Trophoblast cell (in vitro differentiated cells and primary cell): ENCODE measurements around the gene UBXN10.

Source experiments
- DNase-seq, 2 donors: peaks; one replicate each; pipeline ENCODE4 v3.0.0-alpha.2; 2016
- H2AFZ ChIP-seq: 2 replicates; pipeline ENCODE4 v1.6.1; 2013; ENCODE audit warnings: low read length, moderate library complexity, mild to moderate bottlenecking; ENCODE audit not compliant: insufficient read depth, poor library complexity
- H2AK5ac ChIP-seq: 2 replicates; pipeline ENCODE4 v1.6.1; 2013; ENCODE audit warnings: mild to moderate bottlenecking, low read length
- H2BK120ac ChIP-seq: 2 replicates; pipeline ENCODE4 v1.6.1; 2013; ENCODE audit warnings: low read length, mild to moderate bottlenecking, moderate library complexity; ENCODE audit not compliant: insufficient read depth, poor library complexity
- H2BK12ac ChIP-seq: 2 replicates; pipeline ENCODE4 v1.6.1; 2013; ENCODE audit warnings: mild to moderate bottlenecking, low read length, moderate library complexity
- H2BK5ac ChIP-seq: 2 replicates; pipeline ENCODE4 v1.6.1; 2013; ENCODE audit warnings: low read length, low read depth, moderate library complexity, mild to moderate bottlenecking; ENCODE audit not compliant: poor library complexity
- H3K14ac ChIP-seq: 2 replicates; pipeline ENCODE4 v1.6.1; 2013; ENCODE audit warnings: mild to moderate bottlenecking, low read length
- H3K18ac ChIP-seq: 2 replicates; pipeline ENCODE4 v1.6.1; 2013; ENCODE audit warnings: mild to moderate bottlenecking, low read length
- H3K23ac ChIP-seq: 2 replicates; pipeline ENCODE4 v1.6.1; 2013; ENCODE audit warnings: low read length
- H3K27ac ChIP-seq: 2 replicates; pipeline ENCODE4 v1.5.1; 2013; ENCODE audit warnings: low read depth, mild to moderate bottlenecking, inconsistent platforms, low read length, moderate library complexity
- H3K27me3 ChIP-seq: 2 replicates; pipeline ENCODE4 v1.6.1; 2013; ENCODE audit warnings: inconsistent platforms, mild to moderate bottlenecking, low read length, moderate library complexity; ENCODE audit not compliant: insufficient read depth
- H3K36me3 ChIP-seq, 2 experiments: 1 replicate in 1 of 2; 2 replicates in 1 of 2; pipeline ENCODE4 v1.6.1; 2013; ENCODE audit warnings: low read length in 2 of 2, mild to moderate bottlenecking in 2 of 2, moderate library complexity in 1 of 2; ENCODE audit not compliant: insufficient read depth in 2 of 2, control insufficient read depth in 1 of 2
- H3K4ac ChIP-seq: 2 replicates; pipeline ENCODE4 v1.6.1; 2013; ENCODE audit warnings: low read depth, mild to moderate bottlenecking, low read length, moderate library complexity
- H3K4me1 ChIP-seq, 2 experiments: 1 replicate in 1 of 2; 2 replicates in 1 of 2; pipeline ENCODE4 v1.6.1; 2013; ENCODE audit warnings: low read length in 2 of 2, mild to moderate bottlenecking in 2 of 2, moderate library complexity in 1 of 2; ENCODE audit not compliant: insufficient read depth in 2 of 2, control insufficient read depth in 1 of 2
- H3K4me2 ChIP-seq: 2 replicates; pipeline ENCODE4 v1.6.1; 2013; ENCODE audit warnings: inconsistent platforms, mild to moderate bottlenecking, low read length, moderate library complexity
- H3K4me3 ChIP-seq: 2 replicates; pipeline ENCODE4 v1.5.1; 2013; ENCODE audit warnings: mild to moderate bottlenecking, low read depth, low read length, inconsistent platforms
- H3K79me1 ChIP-seq: one replicate; pipeline ENCODE4 v1.6.1; 2013; ENCODE audit warnings: low read length
- H3K79me2 ChIP-seq: 2 replicates; pipeline ENCODE4 v1.6.1; 2013; ENCODE audit warnings: low read length, mild to moderate bottlenecking; ENCODE audit not compliant: control insufficient read depth, insufficient read depth, poor library complexity
- H3K9ac ChIP-seq: 2 replicates; pipeline ENCODE4 v1.6.1; 2013; ENCODE audit warnings: mild to moderate bottlenecking, low read length
- H3K9me3 ChIP-seq: 2 replicates; pipeline ENCODE4 v1.6.1; 2013; ENCODE audit warnings: low read depth, mild to moderate bottlenecking, control low read depth, inconsistent platforms, low read length; ENCODE audit not compliant: insufficient read depth
- H4K12ac ChIP-seq: 2 replicates; pipeline ENCODE4 v1.6.1; 2013; ENCODE audit warnings: low read depth, mild to moderate bottlenecking, low read length, moderate library complexity
- H4K8ac ChIP-seq: 2 replicates; pipeline ENCODE4 v1.6.1; 2013; ENCODE audit warnings: low read depth, mild to moderate bottlenecking, low read length, moderate library complexity
- H4K91ac ChIP-seq: one replicate; pipeline ENCODE4 v1.6.1; 2013; ENCODE audit warnings: low read depth, mild to moderate bottlenecking, low read length, moderate library complexity
- WGBS: extraction: QIAGEN DNeasy Blood & Tissue Kit; methylation state at CpG from one replicate; pipeline ENCODE4 v1.1.7; 2013; ENCODE audit warnings: missing lambda C conversion rate; ENCODE audit not compliant: insufficient read length, insufficient coverage; ENCODE audit errors: extremely low coverage; 5-methylcytosine and 5-hydroxymethylcytosine counted together

The UBXN10 gene

GRCh38 chr1:20147846-20148570 is 37.9 kb upstream of the UBXN10 start:
- no peaks in the 10 kb centered on the region for H3K27me3 ChIP-seq
- no peak overlapping the region for H2BK120ac ChIP-seq
- H3K4me1 ChIP-seq, result peaks cover 0 to 5% of the 10 kb centered on the region in 2 experiments
- no peak overlapping the region for H3K23ac ChIP-seq
- H3K36me3 ChIP-seq, result no peaks in the 10 kb centered on the region
- no peaks in the 10 kb centered on the region for H3K79me1 ChIP-seq
- no peak overlapping the region for H4K8ac ChIP-seq
- no peak overlapping the region for H3K4me3 ChIP-seq
- no peak overlapping the region for H3K14ac ChIP-seq
- no peak overlapping the region for H3K4me2 ChIP-seq
- H3K79me2 ChIP-seq, result no peaks in the 10 kb centered on the region
- no peak overlapping the region for H4K12ac ChIP-seq
- no peak overlapping the region for H2BK5ac ChIP-seq
- H2AFZ ChIP-seq, result no peak overlapping the region
- H2AK5ac ChIP-seq, result no peak overlapping the region
- peaks cover 3% of the 10 kb centered on the region for H3K9me3 ChIP-seq
- WGBS, result no CpG with 5 or more reads among the region's 13 CpGs
- DNase-seq, result no peak
- H3K4ac ChIP-seq, result no peak overlapping the region
- no peak overlapping the region for H3K27ac ChIP-seq
- H4K91ac ChIP-seq, result no peak overlapping the region
- no peak overlapping the region for H3K9ac ChIP-seq
- no peak overlapping the region for H3K18ac ChIP-seq
- H2BK12ac ChIP-seq, result no peak overlapping the region

- no peak overlapping the region for H3K14ac ChIP-seq
- no peak overlapping the region for H3K27ac ChIP-seq
- no peak overlapping the region for H3K9ac ChIP-seq
- H4K91ac ChIP-seq, result no peak overlapping the region
- no peak overlapping the region for H4K8ac ChIP-seq
- H3K27me3 ChIP-seq, result no peaks in the 10 kb centered on the region
- no peak overlapping the region for H2BK12ac ChIP-seq
- no peak overlapping the region for H3K18ac ChIP-seq
- no peak overlapping the region for H3K4me3 ChIP-seq
- H2AFZ ChIP-seq, result no peak overlapping the region
- H3K36me3 ChIP-seq, result no peaks in the 10 kb centered on the region
- H3K4me1 ChIP-seq, result peaks cover 0 to 5% of the 10 kb centered on the region in 2 experiments
- no CpG with 5 or more reads among the region's 13 CpGs for WGBS
- no peak for DNase-seq
- H2BK5ac ChIP-seq, result no peak overlapping the region
- H3K4ac ChIP-seq, result no peak overlapping the region
- H3K9me3 ChIP-seq, result peaks cover 3% of the 10 kb centered on the region
- H3K23ac ChIP-seq, result no peak overlapping the region
- H3K79me1 ChIP-seq, result no peaks in the 10 kb centered on the region
- no peak overlapping the region for H2BK120ac ChIP-seq
- H4K12ac ChIP-seq, result no peak overlapping the region
- no peaks in the 10 kb centered on the region for H3K79me2 ChIP-seq
- H2AK5ac ChIP-seq, result no peak overlapping the region
- no peak overlapping the region for H3K4me2 ChIP-seq
Measured at GRCh38 chr1:20148571-20149500, 37.1 kb upstream of the UBXN10 start.

DNA sequence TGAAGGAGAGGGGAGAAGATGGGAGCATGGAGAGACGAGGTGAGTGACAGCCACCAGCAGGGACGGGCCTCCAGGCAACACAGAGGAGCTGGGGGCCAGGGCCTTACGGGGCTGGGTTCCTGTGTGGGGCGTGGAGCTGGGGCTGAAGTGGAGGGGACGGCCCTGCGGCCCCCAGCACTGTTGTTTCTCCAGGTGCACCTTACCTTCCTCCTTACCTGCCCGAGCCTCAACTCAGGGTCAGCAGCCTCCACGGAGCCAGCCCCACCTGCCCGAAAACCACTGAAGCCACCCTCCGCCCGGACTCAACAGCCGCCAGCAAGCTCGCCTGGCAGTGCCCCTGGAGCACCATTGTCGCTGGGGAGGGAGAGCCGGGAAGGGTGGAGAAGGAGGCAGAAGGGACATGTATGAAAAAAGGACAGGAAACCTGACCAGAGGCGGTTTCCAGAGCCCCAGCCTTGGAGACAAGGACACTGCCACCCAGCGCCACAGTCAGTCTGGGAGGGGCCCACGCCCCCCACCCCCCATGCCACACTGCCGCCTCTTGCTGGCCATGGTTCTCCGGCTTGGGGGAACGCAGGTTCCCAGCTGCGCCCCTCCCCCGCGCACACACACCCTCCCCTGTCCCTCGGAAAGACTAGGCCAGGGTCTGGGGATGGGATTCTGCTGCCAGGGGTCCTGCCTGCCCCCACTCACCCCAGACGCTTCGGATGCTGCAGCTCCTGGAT is 36.1 kb upstream of the UBXN10 start:
- Histone ChIP-seq H4K91ac (no peak overlapping the region), H3K4ac (no peak overlapping the region), H3K23ac (no peak overlapping the region), H3K27me3 (no peaks in the 10 kb centered on the region), H2AK5ac (no peak overlapping the region), H3K36me3 (no peaks in the 10 kb centered on the region), H2AFZ (no peak overlapping the region), H2BK12ac (no peak overlapping the region), H4K8ac (no peak overlapping the region), H3K79me1 (no peaks in the 10 kb centered on the region), H3K27ac (no peak overlapping the region), H2BK5ac (no peak overlapping the region), H2BK120ac (no peak overlapping the region), H3K9ac (no peak overlapping the region), H3K4me3 (no peak overlapping the region), H3K14ac (no peak overlapping the region), H4K12ac (no peak overlapping the region), H3K4me2 (no peak overlapping the region), H3K18ac (no peak overlapping the region), H3K79me2 (no peaks in the 10 kb centered on the region), H3K9me3 (peaks cover 3% of the 10 kb centered on the region), H3K4me1 (peaks cover 0 to 6% of the 10 kb centered on the region in 2 experiments)
- DNase-seq, result no peak
- WGBS, result no CpG with 5 or more reads among the region's 27 CpGs

- H3K23ac ChIP-seq, result no peak overlapping the region
- H3K9me3 ChIP-seq, result peaks cover 3% of the 10 kb centered on the region
- H3K27me3 ChIP-seq, result no peaks in the 10 kb centered on the region
- no peak overlapping the region for H3K18ac ChIP-seq
- no peak overlapping the region for H2BK12ac ChIP-seq
- no peak for DNase-seq
- H3K4ac ChIP-seq, result no peak overlapping the region
- H4K8ac ChIP-seq, result no peak overlapping the region
- no peak overlapping the region for H3K9ac ChIP-seq
- H4K91ac ChIP-seq, result no peak overlapping the region
- no peak overlapping the region for H3K4me3 ChIP-seq
- no peak overlapping the region for H3K27ac ChIP-seq
- no peaks in the 10 kb centered on the region for H3K36me3 ChIP-seq
- no peak overlapping the region for H3K4me2 ChIP-seq
- no peak overlapping the region for H3K14ac ChIP-seq
- no peak overlapping the region for H2AFZ ChIP-seq
- H3K4me1 ChIP-seq, result peaks cover 0 to 6% of the 10 kb centered on the region in 2 experiments
- no peak overlapping the region for H2AK5ac ChIP-seq
- no CpG with 5 or more reads among the region's 8 CpGs for WGBS
- H4K12ac ChIP-seq, result no peak overlapping the region
- H2BK5ac ChIP-seq, result no peak overlapping the region
- H3K79me2 ChIP-seq, result no peaks in the 10 kb centered on the region
- no peaks in the 10 kb centered on the region for H3K79me1 ChIP-seq
- H2BK120ac ChIP-seq, result no peak overlapping the region
Measured at GRCh38 chr1:20150326-20150705, 35.6 kb upstream of the UBXN10 start.
